Hematopoietic multipotent progenitor cell (in vitro differentiated cells): ENCODE data around the gene FAM186B. TPM values are rescaled to one million over a fixed set of nuclear protein-coding genes. Genes with fewer than 3 reads are reported as not detected.

Experiments
- DNase-seq, 3 donors: peaks; one replicate each; pipeline ENCODE4 v3.0.0-alpha.2; 2011 to 2015; ENCODE audit warnings: low read depth in 2 of 3, low spot score in 2 of 3
- total RNA-seq: library from RNA; depleted of rRNA; stranded (reverse); fragments of >200 nt; gene quantifications from one replicate; pipeline ENCODE4 v1.2.3, GENCODE V29; 2012

Gene FAM186B
- total RNA-seq, 1 donor = 0.27 TPM

GRCh38 chr12:49577589-49578315, 27.7 kb downstream of the FAM186B start:
- no peak for DNase-seq

DNA sequence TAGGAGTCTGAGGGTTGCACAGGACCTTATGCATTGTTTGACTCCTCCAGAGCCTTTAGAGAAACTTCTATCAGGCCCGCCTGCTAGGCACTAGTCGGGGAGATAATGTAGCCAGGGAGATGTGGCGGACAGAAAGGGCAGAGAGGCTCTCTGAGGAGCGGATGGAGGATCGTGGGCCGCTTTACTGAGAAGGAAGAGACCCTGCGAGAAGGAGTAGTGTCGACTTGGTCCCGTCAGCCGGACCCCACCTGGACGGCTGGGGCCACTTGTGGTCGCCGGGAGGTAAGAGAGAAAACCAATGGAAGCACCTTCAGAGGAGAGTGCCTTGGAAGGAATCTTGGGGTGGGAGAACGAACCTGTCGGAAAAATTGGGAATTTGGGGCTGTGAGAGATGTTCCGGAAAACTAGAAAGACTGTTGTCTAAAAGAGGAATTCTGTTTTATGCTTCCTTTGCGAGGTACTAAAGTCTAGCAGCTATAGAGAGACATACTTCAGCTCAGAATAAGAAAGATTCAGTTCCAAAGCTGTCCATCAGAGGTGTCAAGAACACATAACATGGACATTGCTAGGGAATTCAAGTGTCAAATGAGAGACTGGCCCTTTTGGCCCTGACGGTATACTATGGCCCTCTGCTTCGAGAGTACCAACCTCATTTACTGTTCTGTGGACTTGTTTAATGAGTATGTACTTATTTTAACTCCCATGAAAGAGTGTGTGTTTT, 36.8 kb downstream of the FAM186B start:
- DNase-seq = peak in 1 of 3 donors; percentile 33

DNA sequence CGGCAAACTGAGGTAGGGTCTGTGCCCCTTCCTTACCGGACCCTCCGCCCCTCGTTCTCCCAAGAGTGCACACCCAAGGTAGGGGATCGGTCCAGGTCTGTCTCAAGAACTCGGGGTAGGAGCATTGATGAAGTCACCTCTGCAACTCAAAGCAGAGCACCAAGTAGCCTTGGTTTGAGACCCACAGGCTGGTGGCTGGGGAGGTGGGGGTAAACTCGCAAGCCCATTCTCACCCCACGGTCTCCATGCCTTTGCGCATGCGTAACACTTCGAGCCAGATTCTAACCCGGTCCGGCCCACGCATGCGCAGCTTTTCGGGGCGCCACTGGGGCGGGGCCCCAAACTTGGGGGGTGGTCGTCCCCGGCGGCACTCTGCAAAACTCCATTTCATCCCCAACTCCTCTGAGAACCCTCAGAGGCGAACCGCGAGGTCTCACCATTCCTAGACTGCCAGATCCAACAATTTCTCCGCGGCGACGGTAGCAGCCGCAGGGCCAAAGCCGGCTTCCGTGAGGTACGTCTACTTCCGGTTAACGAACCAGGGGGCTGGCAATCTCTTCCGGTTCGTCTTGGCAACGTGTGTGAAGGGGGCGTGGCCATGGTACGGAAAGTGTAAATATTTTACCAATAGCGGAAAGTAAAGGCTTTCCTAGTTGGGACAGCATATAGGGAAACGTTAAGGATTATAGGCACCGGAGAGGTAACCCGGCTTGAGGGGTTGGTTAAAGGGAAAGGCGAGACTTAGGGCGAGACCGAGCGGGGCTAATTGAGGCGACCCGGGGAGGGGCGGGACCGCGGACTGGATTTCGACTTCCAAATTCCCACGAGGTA, 37.6 kb downstream of the FAM186B start, which contains the start of gene MCRS1:
Gene MCRS1, minus strand, starts transcription at position 532 of the 831 bp plus-strand sequence. CDS start 1,411 bp downstream, outside the sequence.
- DNase-seq = peak; percentile 89 to 96 (median 91)

DNA sequence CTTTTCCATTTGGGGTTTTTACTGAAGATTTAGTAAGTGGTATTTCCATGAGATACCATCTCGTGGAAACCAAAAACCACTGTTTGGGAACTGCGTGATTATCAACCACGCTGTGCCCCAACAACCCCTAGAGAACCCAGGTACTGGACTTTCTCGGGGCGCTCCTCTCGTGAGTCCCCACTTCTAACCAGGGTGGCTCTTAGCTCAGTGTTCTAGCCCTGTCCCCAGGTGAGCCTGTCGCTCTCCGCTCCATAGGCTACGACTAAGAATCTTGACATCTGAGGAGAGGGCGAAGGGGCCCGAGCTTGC, 38.2 kb downstream of the FAM186B start:
- DNase-seq = no peak

GRCh38 chr12:49566361-49566760, 39.1 kb downstream of the FAM186B start:
- no peak for DNase-seq

GRCh38 chr12:49565406-49566265, 39.8 kb downstream of the FAM186B start:
- no peak for DNase-seq

- DNase-seq = no peak
These were observed 40.6 kb downstream of the FAM186B start for GRCh38 chr12:49564686-49565405.

DNA sequence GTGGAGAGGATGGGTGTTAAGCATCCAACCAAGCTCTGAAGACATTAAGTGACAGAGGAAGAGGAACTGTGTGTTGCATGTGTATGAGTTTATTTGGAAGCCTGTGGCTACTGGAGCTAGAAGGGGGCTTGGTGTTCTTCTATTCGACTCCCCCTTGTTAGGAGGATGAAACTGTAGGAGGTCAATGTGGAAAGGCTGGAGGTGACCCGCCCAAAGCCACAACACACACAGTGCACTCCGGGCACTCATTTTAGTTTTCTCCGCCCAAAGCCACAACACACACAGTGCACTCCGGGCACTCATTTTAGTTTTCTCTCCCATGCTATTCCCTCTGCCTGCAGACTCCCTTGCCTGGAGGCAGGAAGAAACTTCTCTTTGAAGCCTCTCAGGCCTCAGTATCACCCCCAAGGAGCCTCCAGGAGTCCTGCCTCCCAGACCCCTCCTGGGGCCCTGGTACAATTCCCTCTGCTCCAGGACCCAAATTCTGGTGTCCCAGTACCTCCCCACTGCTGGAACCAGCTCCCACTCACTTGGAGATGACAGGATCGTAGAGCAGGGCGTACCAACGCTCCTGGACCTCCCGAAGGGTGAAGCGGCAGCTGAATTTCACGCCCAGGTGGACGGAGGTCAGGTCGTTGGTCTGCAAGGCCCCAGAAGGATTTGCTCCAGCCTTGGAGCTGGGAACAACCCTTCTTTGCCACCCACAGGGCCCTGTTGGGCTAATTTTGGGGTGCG, 41.3 kb downstream of the FAM186B start:
- no peak for DNase-seq

GRCh38 chr12:49562831-49563230, 42.6 kb downstream of the FAM186B start:
- DNase-seq = no peak

GRCh38 chr12:49562233-49562632, 43.2 kb downstream of the FAM186B start:
- DNase-seq = no peak

DNA sequence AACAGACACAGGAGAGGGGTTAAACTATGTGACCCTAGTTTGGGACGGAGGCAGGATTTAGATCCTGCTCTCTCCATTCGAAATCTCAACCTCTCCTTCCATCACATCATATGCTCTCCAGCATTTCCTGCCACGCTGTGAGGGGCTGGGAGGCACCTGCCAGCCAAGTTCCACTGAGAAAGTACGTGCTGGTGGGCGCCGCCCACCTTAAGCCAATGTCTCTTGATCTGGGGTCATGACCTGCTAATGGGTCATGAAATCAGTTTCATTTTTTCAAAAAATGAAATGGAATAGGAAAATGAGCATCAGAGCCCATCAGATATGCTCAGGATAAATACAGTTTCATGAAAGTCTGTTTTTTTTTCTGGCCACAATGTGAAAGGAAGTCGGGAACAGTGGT, 44.7 kb downstream of the FAM186B start:
- DNase-seq = no peak

DNA sequence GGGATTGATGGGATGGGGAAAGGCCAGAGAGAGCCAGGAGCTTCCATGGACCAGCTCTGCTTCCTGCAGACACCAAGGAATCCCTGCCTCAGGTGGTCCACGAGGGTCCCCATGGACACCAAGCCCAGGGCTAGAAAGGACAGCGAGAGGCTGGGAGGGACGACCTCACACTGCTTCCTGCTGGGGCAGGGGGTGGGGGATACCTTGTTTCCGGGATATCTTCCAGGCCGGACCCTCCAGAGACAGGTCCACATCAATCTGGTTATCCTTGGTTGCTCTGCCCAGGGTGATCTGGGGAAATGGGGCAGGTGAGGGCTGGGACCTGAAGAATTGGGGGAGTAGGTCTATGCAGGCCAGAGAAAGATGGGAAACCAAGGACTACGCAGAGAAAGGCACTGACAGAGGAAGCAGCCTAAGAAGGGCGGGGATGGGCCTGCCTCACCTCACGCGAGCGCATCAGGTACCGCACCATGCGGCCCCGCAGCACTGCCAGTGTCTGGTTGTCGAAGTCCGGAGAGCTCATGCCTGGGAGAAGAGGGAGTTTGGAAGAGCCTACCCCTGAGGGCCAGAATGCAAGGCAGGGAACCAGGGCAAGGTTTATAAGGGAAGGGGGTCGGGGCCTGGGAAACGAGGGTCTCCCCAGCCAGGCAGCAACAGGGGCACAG, 46.3 kb downstream of the FAM186B start:
- DNase-seq = no peak

DNA sequence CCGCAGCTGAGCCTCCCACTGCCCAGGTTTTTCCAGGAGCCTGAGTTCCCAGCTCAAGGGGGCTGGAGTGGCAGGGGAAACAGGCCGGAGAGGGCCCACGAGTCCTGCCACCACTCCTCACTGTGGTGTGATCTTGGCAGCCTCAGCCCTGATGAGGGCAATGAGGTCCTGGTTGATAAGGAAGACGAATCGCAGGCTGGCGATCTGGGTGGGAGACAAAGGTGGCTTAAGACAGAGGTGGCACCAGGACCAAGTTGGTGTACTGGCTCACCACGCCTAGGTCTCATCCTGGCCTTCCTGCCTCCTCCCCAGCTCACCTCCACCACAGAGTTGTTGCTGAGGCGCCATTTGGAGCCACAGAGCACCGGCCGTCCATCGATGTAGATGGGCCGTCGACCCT, 46.9 kb downstream of the FAM186B start:
- DNase-seq = no peak

- no peak for DNase-seq
These were observed 47.6 kb downstream of the FAM186B start for GRCh38 chr12:49557917-49558215.

DNA sequence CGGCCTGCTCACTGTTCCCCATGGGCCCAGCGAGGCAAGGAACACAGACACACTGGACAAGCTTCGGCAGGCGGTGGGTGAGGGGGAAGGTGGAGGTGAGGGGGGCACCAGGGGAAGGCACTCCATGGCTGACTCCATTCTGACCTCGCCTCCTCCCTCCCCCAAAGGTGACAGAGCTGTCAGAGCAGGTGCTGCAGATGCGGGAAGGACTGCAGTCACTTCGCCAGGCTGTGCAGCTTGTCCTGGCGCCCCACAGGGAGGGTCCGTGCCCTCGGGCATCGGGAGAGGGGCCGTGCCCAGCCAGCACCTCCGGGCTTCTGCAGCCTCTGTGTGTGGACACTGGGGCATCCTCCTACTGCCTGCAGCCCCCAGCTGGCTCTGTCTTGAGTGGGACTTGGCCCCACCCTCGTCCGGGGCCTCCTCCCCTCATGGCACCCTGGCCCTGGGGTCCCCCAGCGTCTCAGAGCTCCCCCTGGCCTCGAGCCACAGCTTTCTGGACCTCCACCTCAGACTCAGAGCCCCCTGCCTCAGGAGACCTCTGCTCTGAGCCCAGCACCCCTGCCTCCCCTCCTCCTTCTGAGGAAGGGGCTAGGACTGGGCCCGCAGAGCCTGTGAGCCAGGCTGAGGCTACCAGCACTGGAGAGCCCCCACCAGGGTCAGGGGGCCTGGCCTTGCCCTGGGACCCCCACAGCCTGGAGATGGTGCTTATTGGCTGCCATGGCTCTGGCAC, 48.1 kb downstream of the FAM186B start:
- DNase-seq = no peak

DNA sequence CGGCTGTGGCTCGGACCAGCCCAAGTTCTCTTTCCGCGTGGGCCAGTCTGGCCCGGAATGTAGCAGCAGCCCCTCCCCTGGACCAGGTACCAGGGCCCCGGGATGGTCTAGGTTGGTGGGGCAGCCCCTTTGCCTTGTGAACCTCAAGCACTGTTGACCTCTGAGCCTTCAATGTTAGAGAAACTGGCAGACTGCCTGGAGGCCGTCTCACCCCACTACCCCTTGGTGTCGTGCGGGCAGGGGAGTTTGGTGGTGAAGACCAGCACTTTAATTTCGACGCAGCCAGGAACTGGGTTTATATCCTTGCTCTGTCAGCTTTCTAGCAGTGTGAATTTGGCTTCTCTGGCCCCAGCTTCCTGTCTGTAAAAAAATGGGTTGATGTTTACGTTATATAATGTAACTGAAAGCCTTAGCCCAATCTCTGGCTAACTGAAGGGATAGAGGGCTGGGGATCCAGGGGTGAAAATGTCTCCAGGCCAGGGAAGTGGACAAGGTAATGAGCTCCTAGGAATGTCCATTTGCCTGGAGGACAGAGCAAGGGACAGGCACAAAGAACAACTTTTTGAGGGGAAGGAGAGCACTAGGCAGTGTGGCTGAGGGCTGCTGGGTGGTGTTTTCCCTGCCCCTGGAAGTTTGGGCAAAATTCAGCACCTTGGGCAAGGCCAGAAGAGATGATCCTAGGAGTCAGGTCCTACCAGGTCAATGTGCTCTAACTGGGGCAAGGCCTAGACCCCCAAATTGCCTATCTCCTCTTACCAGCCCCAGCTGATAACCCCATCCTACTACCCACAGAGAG, 48.9 kb downstream of the FAM186B start:
- DNase-seq = no peak

DNA sequence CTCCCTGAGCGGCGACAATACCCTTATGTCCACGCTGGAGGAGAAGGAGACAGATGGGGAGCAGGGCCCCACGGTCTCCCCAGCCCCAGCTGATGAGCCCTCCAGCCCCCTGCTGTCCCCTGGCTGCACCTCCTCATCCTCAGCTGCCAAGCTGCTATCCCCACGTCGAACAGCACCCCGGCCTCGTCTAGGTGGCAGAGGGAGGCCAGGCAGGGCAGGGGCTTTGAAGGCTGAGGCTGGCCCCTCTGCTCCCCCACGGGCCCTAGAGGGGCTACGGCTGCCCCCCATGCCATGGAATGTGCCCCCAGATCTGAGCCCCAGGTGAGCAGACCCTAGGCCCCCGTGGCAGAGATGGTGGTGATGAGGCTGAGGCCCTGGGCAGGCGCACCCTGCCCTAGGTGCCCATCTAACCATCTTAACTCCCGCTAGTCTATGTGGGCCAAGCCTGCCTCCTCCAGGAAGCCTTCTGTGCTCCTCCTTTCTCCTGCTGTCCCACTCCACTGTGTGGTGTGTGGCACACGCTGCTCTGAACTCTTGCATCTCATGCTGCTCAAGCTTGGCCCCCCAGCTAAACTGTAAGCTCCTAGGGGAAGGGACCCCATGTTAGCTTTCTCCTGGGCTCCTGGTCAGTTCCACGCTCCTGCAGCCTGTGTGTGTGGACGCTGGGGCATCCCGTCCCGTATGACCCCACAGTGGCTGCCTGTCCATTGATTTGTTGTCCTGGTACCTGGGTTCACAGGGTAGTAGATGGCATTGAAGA, 49.6 kb downstream of the FAM186B start:
- no peak for DNase-seq
